ENCODE measurements around the gene RXRA.
"Not testable (repeated sequence)": the region's sequence is repeated elsewhere in the genome, so short reads cannot be mapped to it uniquely, and the experiment has no call there.

The RXRA gene

DNA sequence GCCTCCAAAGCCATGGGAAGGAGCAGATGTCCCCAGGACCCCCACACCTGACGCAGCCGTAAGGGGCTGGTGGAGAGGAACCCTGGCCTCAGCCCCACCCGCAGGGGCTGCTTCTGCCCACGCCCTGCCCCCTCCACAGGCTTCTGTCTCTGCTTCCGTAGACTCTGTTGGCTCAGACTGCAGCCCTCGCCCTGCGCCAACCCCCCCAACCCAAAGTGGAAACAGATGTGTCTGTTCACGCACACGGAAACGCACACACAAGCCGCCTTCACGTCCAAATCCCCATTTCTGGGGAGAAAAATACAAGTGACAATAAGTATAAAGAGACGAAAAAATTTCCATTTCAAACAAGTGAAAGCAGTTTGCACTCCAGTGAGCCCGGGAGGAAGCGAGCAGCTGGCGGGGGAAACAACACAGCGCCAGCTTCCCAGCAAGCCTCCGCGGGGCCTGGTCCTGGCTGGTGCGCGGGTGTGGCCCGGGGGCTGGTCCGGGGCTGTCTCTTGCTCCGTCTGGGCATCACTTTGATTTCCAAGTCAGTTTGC lies 32.6 kb upstream of the RXRA start:
- no peak for DNase-seq (ENCODE audit: low read depth)

DNA sequence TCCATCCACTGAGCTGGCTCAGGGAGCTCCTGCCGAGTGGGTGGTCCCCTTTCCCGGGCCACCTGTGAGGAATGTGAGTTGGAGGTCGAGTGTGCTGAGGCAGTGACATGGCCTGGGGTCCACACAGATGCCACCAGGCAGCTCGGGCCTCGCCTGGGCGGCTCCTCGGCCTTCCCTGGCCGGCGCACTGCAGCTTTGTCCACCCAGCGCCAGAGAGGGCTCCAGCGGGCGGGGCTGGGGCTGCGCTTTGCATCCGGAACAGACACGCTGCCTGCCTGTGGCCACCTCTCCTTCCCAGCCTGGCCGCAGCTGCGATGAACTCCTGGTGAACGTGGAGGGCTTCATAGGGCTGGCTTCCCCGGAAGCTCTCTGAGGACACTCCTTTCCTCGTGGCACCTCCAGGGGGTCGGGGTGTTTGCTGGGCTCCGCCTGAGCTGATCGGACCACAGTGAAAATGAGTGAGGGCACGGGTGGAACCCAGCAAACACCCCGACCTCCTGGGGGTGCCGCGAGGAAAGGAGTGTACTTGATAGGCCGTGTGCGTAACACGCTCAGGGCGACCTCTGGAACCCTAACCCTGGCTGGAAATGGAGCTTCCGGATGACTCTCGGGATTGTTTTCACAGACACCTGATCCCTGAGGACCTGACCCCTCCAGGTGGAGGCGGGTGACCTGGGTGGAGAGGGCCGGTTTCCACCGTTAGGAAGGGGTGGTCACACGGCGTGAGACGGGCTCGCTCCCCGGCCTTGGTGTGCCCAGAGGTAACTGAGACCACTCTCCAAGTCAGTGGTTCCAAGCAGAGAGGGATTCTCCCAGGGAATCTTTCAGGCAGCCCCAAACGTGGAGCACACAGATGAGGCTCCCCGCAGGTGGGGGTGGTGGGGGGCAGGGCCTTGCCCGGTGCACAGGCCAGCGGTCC lies 31.8 kb upstream of the RXRA start:
- no peak for DNase-seq (ENCODE audit: low read depth)

DNA sequence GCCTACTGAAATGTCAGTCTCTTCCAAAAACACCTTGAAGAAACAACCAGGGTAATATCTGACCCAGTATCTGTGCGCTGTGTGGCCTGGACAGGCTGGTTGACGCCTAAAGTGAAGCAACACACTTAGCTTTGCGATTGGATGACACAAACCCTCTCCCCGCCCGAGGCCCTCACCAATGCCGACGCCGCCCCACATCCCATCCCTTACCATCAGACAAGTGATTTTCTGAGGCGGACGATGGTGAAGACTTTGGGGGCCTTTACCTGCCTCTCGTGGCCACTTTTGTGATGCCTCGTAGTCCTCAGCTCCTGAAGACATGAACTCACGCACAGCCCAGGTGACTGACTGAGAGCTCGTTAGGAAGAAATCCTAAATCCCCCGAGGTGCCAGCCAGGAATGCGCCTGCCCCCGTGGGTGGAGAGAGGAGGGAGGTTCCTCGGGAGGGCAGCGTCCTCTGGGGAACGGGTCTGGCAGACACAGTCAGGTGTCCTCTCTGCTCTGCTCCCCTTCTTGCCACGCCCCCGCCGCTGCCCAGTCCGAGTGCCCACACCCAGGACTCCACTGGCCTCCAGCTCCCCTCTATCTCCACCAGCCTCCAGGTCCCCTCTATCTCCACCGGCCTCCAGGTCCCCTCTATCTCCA lies 31.0 kb upstream of the RXRA start:
- DNase-seq (ENCODE audit: low read depth) = no peak

DNA sequence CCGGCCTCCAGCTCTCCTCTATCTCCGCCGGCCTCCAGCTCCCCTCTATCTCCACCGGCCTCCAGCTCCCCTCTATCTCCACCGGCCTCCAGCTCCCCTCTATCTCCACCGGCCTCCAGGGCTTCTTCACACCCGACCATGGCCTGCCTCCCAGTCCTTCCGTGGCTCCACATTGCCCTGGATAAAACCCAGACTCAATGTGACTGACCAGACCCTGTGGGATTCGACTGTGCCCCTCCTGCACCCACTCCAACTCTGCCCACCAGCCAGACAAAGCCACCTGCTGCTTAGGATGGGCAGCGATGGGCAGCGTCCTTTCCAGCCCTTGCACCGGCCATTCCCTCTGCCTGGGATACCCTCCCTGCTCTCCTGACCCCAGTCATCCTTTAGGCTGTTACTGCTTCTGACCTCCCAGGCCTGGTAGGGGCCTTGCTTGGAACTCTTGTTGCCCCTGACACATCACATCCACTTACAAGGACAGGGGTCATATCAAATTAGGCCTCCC lies 30.5 kb upstream of the RXRA start:
- no peak for DNase-seq (ENCODE audit: low read depth)

DNA sequence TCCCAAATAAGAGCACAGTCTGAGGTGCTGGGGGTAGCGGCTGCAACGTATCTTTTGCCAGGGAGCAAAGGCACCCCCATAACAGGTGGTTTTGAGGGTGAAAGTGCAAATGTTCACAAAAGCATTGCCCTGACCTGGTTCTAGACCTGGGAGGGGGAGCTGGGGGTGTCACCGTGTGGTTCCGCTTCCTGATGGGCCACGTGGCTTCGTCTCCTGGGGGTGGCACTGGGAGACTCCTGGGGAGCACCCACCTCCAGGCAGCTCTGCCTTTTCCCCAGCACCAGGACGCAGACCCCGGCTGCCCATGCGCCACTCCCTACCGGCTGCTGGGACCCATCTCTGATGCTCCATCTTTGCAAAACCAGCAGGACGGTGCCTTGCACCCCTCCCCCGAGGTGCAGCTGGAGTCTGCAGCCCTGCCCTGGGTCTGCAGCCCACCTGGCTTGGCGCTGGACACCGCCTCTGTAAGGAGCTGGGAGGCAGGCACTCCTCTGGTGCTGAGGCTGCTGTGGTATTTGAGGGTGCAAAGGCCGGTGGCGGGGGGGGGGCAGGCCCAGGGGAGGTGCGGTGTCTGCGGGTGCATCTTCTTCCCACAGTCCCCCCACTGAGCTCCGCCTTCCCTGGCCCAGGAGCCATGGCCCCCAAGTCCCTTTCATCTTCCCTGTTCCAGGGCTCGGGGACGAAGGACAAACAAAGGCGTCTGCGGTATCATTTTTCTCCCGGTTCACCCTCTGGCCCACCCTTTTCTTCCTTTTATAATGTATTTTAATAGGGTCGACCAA lies 29.8 kb upstream of the RXRA start:
- no peak for DNase-seq (ENCODE audit: low read depth)

DNA sequence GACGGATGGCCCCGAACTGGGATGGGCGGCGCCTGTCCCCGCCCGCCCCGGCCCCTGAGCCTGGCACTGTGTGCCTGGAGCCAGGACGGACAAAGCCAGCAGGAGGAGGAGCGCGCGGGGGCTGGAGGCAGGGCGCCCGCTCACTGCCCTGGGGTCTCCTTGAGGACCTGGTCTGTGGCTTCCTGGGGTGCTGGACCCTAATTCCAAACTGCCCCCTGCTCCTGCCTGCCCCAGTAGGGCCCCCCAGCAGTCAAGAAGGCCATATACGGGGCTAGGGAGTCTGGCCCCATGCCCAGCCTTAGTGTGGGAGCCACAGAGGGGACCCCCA lies 29.2 kb upstream of the RXRA start:
- DNase-seq (ENCODE audit: low read depth) = no peak

DNA sequence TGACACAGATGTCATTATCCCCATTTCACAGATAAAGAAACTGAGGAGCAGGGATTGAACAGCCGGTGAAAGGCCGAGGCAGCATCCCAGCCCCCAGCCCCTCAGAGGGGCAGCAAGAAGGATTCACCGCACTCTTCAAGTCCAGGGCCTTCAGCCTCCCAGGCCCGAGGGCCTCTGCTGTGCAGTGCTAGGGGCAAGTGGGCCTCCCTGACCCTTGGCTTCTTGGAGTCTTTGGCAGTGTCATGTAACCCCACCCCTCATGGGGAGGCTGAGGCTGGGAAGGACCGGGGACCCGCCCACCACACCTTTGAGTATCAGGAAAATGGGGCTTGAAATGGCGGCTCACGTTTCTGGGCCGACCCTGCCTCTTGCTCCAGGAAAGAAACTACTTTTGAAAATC lies 28.7 kb upstream of the RXRA start:
- no peak for DNase-seq (ENCODE audit: low read depth)

DNA sequence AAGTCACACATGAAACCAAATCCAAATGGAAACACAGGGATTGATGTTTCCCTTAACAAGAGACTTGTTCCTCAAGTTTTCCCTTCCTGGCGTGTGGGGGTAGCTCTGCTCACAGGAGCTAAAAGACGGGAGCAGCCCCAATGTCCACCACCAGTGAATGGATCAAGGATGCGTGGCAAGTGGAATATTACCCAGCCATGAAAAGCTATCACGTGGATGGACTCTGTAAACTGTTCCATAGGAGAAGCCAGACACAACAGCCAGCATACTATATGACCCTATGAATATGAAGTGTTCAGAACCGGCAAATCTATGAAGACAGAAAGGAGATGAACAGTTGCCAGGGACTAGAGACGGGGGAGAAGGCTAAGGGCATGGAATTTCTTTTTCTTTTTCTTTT lies 28.3 kb upstream of the RXRA start:
- DNase-seq (ENCODE audit: low read depth) = no peak

DNA sequence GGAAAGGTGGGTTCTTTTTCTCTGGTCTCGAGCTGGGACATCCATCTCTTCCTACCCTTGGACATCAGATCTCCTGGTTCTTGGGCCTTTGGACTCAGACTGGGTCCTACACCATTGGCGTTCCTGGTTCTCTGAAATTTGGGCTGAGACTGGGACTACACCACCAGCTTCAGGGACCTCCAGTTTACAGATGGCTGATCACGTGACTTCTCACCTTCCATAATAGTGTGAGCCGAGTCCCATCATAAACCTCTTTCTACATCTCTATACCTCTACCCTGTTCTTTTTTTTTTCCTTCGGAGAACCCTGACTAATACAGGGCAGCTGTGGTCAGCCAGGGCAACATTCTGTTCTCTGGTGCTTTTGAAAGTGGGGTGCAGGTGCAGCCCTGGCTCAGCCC lies 27.2 kb upstream of the RXRA start:
- no peak for DNase-seq (ENCODE audit: low read depth)

DNA sequence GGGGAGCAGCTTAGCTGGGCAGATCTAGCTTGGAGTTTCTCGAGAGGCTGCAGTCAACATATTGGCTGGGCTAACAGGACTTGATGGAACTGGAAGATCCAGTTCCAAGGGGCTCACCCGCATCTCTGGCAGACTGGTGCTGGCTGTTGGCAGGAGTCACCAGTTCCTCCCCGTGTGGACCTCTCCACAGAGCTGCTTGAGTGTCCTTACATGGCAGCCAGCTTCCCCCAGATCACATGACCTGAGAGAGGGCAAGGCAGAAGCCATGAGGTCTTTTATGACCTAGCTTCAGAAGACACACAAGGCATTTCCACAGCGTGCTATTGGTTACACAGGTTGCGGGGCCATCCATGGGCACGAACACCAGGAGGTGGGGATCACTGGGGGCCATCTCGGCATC lies 26.4 kb upstream of the RXRA start:
- no peak for DNase-seq (ENCODE audit: low read depth)

DNA sequence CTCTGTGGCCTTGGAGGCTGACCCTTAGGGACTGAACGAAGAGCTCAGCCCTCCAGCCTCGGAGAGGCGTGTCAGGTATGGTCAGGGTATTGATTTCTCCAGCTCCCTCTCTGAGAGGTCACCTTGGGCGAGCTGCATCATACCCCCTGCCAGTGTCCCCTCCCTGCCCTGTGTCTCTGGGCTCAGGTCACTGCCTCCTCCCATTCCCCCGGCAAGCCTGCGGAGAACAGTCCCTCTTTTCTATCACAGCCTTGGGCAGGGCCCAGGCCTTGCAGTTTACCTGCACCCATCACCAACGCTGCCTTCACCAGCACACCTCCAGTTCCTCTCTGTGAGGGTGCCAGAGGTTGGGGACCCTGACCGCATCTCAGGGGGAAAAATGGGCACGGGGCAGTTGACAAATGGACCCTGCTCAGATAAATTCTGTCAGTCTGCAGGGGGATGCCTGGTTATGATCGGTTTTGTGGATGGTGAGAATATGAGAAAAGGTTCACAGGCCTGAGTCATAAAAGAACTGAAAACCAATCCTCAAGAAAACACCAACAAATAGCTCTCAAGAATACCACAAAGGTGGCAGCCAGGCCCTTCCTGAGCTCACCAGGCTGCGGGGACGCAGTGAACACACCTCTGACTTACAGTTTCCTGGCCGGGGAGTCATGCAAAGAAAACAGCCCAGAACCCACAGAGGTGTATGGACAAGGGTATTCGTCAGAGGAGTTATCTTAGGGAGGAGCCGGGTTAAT lies 24.7 kb upstream of the RXRA start:
- no peak for DNase-seq (ENCODE audit: low read depth)

DNA sequence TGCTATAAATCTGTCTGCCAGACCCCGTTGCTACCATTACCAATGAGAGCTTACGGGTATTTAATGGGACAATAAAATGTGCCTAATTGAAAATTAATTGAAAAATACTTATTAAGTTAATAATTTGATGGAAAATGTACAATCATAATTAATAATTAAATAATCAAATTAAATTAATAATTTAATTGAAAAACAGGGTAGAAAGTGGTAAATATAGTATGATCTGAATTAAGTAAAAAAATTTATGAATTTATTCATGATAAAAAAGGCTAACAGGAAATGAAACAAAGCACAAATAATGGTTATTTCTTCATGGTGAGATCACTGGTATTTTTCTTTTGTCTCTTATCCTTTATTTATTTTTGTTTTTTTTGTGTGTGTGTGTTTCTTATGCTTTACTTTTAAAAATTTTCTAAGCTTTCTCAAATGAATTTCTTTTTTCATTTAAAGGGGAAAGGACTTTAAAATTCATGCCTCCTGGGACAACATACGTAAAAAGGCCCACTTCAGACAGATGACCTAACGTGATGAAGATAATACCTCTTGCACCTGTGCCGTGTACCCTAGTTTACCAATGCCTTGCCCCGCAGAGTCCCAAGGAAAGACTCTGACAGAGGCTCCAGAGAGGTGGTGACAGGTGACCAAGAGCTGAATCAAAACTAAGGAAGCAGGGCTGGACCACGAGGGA lies 24.0 kb upstream of the RXRA start:
- no peak for DNase-seq (ENCODE audit: low read depth)

DNA sequence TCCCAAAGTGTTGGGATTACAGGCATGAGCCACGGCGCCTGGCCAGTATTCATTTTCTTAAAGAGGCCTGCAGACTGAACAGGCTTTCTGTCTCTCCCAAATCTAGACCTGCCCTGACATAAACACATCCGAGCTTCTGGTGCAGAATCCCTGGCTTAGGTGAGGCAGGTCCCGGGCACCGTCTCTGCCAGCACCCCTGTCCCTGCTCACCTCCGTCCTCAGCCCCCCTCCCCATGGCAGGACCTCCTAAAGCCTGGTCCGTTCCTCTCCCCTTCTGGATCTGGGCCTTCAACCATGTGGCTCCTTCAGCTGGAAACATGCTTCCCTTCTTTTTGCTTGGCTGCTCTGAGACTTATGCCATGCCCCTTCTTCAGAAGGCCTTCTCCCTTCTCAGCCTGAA lies 22.7 kb upstream of the RXRA start:
- no peak for DNase-seq (ENCODE audit: low read depth)

DNA sequence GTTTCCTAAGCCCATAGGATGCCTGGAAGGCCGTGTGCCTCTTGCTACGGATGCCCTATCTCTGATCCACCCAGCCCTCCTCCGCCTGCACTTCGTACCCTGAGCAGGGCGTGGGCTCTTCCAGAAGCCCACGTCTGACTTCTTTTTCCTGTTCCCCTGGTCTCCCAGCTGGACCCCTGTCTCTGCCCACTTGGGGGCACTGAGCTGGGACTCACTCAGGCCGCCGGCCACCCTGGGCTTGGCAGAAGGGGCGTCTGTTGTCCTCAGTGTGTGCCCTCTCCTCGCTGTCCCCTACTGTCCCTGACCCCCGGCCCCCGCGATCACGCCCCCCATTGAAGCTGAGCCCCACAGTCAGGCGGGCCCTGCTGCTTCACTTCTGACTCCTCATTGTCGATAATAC lies 22.0 kb upstream of the RXRA start:
- no peak for DNase-seq (ENCODE audit: low read depth)

DNA sequence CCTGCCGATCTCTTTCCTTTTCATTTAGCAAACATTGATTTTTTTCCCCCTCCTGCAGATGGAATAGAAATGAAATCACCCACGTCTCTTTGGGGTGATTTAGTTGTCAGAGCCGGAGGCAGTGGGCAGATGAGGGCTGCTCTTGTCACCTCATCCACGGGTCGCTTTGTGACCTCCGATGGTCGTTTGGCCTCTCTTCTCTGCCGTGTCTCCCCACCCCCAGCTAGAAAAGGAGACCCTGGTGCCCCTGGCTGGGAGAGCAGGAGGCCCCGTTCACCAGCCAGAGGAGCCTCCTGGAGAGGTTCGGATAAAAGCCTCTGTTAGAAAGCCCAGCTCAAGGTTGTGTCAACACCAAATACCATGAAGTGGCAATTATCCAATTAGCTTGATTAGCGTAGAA lies 21.6 kb upstream of the RXRA start:
- DNase-seq (ENCODE audit: low read depth) = no peak

DNA sequence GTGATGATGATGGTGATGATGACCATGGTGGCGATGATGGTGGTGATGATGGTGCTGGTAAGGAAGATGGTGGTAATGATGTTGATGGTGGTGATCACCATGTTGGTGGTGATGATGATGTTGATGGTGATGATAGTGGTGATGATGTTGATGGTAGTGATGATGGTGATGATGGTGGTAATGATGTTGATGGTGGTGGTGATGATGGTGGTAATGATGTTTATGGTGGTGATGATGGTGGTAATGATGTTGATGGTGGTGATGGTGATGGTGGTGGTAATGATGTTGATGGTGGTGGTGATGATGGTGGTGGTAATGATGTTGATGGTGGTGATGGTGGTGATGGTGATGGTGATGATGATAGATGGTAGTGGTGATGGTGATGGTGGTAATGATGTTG lies 20.7 kb upstream of the RXRA start:
- no peak for DNase-seq (ENCODE audit: low read depth)

DNA sequence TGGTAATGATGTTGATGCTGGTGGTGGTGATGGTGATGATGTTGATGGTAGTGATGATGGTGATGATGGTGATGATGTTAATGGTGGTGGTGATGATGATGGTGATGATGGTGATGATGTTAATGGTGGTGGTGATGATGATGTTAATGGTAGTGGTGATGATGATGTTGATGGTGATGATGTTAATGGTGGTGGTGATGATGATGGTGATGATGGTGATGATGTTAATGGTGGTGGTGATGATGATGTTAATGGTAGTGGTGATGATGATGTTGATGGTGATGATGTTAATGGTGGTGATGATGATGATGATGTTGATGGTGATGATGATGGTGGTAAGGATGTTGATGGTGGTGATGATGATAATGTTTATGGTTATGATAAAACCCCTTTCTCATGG lies 20.2 kb upstream of the RXRA start:
- DNase-seq (ENCODE audit: low read depth) = not testable (repeated sequence)

DNA sequence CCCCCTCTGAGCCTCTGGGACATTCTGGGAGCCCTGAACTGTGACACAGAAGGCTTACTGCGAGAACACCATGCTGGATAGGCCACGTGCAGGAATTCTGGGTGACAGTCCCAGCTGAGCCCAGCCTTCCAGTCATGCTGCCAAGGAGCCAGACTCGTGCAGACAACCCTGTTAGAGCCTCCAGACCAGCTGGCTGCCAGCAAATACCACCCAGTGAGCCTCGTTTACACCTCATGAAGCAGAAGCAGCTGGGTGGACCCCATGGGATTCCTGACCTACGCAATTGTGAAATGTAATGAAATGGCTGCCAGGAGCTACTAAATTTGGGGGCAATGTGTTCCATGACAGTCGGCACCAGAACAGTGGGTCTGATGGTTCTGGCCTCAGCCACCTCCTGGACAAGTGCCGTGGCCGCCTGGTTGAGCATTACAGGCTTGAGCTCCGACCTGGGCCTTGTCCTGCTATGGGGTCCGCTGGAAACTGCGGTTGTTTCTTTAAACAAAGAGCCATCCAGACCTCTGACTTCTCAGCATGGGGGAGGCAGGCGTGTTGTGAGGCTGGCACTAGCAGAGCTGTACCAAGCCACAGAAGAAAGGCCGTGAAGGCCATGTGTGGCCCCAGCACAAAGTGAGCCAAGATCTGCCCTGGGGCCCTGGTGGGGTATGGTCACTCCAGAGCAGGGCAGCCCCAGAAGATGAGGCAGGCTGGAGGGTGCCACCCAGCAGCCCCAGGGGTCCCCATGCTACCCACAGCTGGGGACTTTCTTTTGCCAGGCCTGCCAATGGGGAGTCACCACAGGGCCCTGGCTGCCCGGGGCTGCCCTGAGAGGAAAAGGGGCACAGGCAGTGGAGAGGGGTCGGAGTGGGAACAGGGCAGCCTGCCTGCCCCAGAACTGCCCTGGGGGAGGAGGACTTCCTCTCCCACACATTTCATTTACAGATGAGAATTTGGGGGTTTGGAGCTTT lies 19.3 kb upstream of the RXRA start:
- no peak for DNase-seq (ENCODE audit: low read depth)

DNA sequence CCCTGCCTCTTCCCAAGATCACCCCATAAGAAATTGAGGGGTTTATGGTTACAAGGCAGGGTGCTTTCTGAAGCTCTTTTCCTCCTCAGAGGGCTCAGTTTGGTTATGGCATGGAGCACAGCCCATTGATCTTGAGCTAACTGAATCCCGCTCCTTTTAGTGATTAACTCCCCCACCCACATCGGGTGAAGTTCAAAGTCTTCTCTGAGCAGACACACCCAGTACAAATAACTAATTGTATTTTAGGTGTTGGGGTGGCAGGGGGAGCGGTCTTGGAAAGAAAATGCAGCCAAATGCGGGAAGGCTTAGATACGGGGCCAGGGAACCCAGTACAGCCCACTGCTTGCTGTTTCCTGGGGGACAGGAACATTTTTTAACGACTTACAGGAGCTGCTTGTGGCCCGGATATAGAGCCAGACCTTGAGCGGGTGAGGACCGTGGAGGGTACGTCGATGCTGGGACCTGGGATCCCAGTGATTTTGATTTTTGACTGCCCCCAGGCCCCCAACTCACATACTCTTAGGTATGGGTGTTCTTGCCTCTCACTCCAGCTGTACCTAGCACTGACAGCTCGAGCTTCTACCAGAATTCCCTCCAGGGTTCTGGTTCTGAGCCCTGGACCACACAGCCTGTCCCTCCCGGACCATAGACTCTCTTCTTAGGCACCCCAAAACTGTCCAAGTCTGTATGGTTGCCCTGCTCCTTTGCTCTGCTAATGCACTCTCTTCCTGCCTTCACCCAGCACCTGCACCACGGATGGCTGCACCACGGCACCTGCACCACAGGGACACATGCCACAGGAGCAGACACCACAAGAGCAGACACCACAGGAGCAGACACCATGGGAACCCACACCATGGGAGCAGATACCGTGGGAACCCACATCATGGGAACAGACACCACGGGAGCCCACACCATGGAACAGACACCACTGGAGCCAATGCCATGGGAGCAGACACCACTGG lies 18.3 kb upstream of the RXRA start:
- DNase-seq (ENCODE audit: low read depth) = no peak

All from stimulated activated CD8-positive, alpha-beta memory T cell treated with anti-CD3 and anti-CD28 coated beads, Interleukin-15, amount 100 ng/mL, for 24 hours (primary cell).